HepG2 (cell line): ENCODE results near the gene LCN2. TPM values are rescaled to one million over a fixed set of nuclear protein-coding genes. Genes with fewer than 3 reads are reported as not detected.

Experiments used
- BRD4 ChIP-seq: sonication (generic); formaldehyde crosslinking; IDR thresholded peaks from 2 replicates; pipeline ENCODE4 v1.4.0; 2020; ENCODE audit warnings: missing genetic modification reagents
- DRAP1 ChIP-seq: IDR thresholded peaks from 2 replicates; pipeline ENCODE4 v1.6.1; 2016; ENCODE audit warnings: missing genetic modification reagents, missing compliant biosample characterization
- HNF1B ChIP-seq: sonication (generic); formaldehyde crosslinking; IDR thresholded peaks from 2 replicates; pipeline ENCODE4 v1.5.1; 2020; ENCODE audit warnings: mild to moderate bottlenecking, moderate library complexity, missing genetic modification reagents
- HNRNPUL1 ChIP-seq: fragments of 200-400 bp; formaldehyde crosslinking; IDR thresholded peaks from 2 replicates; pipeline ENCODE4 v1.6.1; 2017; ENCODE audit warnings: low read depth, mild to moderate bottlenecking, low read length, moderate library complexity
- KIAA2018 ChIP-seq: sonication (generic); formaldehyde crosslinking; IDR thresholded peaks from 2 replicates; pipeline ENCODE4 v1.5.0; 2020; ENCODE audit warnings: mild to moderate bottlenecking, missing genetic modification reagents, borderline replicate concordance
- KLF16 ChIP-seq, 2 experiments: sonication (generic) in 1 of 2; formaldehyde crosslinking in 1 of 2; IDR thresholded peaks; 2 replicates each; pipeline versions ENCODE4 v1.6.1 to v1.8.0; 2016 to 2023; ENCODE audit warnings: missing genetic modification reagents in 2 of 2, missing compliant biosample characterization in 1 of 2
- MXD1 ChIP-seq: sonication (generic); formaldehyde crosslinking; IDR thresholded peaks from 2 replicates; pipeline ENCODE4 v1.4.0; 2020; ENCODE audit warnings: mild to moderate bottlenecking, missing genetic modification reagents
- NR2C2 ChIP-seq: sonication (generic); formaldehyde crosslinking; IDR thresholded peaks from 2 replicates; pipeline ENCODE4 v1.4.0; 2020; ENCODE audit warnings: missing genetic modification reagents, mild to moderate bottlenecking, moderate library complexity, borderline replicate concordance
- POLR2A ChIP-seq, 2 experiments: IDR thresholded peaks; 2 replicates each; pipeline ENCODE4 v1.6.1; 2011; ENCODE audit warnings: low read depth in 2 of 2, low read length in 2 of 2, mild to moderate bottlenecking in 1 of 2, moderate library complexity in 1 of 2; ENCODE audit not compliant: insufficient read depth in 1 of 2
- TBX3 ChIP-seq: fragments of 450-650 bp; IDR thresholded peaks from 2 replicates; pipeline ENCODE4 v1.6.1; 2017; ENCODE audit warnings: antibody characterized with exemption, mild to moderate bottlenecking, inconsistent platforms, borderline replicate concordance
- THAP7 ChIP-seq: sonication (generic); formaldehyde crosslinking; IDR thresholded peaks from 2 replicates; pipeline ENCODE4 v1.8.1; 2023; ENCODE audit warnings: mild to moderate bottlenecking, missing genetic modification reagents
- TP53 ChIP-seq: sonication (generic); formaldehyde crosslinking; conservative IDR thresholded peaks from 2 replicates; pipeline ENCODE4 v1.4.0; 2020; ENCODE audit warnings: missing genetic modification reagents
- ZNF230 ChIP-seq: sonication (generic); formaldehyde crosslinking; IDR thresholded peaks from 2 replicates; pipeline ENCODE4 v1.4.0; 2020; ENCODE audit warnings: mild to moderate bottlenecking, missing genetic modification reagents
- ZNF563 ChIP-seq: sonication (generic); formaldehyde crosslinking; IDR thresholded peaks from 2 replicates; pipeline ENCODE4 v1.8.0; 2022; ENCODE audit warnings: mild to moderate bottlenecking, moderate library complexity, missing genetic modification reagents
- ZNF678 ChIP-seq: sonication (generic); formaldehyde crosslinking; IDR thresholded peaks from 2 replicates; pipeline ENCODE4 v1.4.0; 2020; ENCODE audit warnings: mild to moderate bottlenecking, missing genetic modification reagents
- ZNF782 ChIP-seq: sonication (generic); formaldehyde crosslinking; IDR thresholded peaks from 2 replicates; pipeline ENCODE4 v1.4.0; 2020; ENCODE audit warnings: missing genetic modification reagents, mild to moderate bottlenecking, borderline replicate concordance
- ZNF879 ChIP-seq: sonication (generic); formaldehyde crosslinking; IDR thresholded peaks from 2 replicates; pipeline ENCODE4 v1.8.1; 2023; ENCODE audit warnings: missing genetic modification reagents
- polyA plus RNA-seq, 8 experiments: library from polyadenylated mRNA; depleted of rRNA in 3 of 8; stranded (reverse) in 7 of 8; unstranded in 1 of 8; fragments of >200 nt; fragmentation: Illumina TruSeq in 4 of 8; extraction: Trizol in 4 of 8; gene quantifications; 2 replicates each; pipeline versions ENCODE4 v1.2.1 to v1.2.3, GENCODE V29; 2011 to 2016; ENCODE audit warnings: low read depth in 4 of 8, missing spikeins in 1 of 8, mixed read lengths in 1 of 8; ENCODE audit not compliant: insufficient read depth in 1 of 8
- total RNA-seq, 5 experiments: library from RNA; depleted of rRNA; stranded (reverse); fragments of >200 nt; fragmentation: Illumina TruSeq; extraction: Trizol; gene quantifications; 2 replicates each; pipeline ENCODE4 v1.2.3, GENCODE V29; 2016; ENCODE audit warnings: low read depth in 1 of 5

LCN2 gene
- total and polyA plus RNA-seq, 2 of the 13 experiments (the other 11 are each of a cell fraction or from before 2014, with no cell fraction given), result 0.38 to 1.4 TPM

GRCh38 chr9:128115187-128116103, 33.8 kb upstream of the LCN2 start (continued):
- peak; percentile 47; the same call in 1 of the 2 replicates for TF ChIP-seq ZNF563 (CRISPR knock-in tag)
- TF ChIP-seq TBX3, result peak; percentile 89
- TF ChIP-seq ZNF678, result peak; percentile 74; the same call in 1 of the 2 replicates
- TF ChIP-seq HNF1B (CRISPR knock-in tag), result peak; percentile 96
- TF ChIP-seq TP53 (CRISPR knock-in tag), result no peak
- 0 out of 2 replicates have a peak, but pooled peaks have one; percentile 20 for TF ChIP-seq ZNF879 (CRISPR knock-in tag)
- TF ChIP-seq MXD1, result peak; percentile 76; the same call in 1 of the 2 replicates
- TF ChIP-seq BRD4, result peak; percentile 89
- 0 out of 2 replicates have a peak, but pooled peaks have one; percentile 53 for TF ChIP-seq THAP7 (CRISPR knock-in tag)
- TF ChIP-seq POLR2A (IDR thresholded peaks at IDR 0.05; ENCODE audit: insufficient read depth in 1 of 2, low read depth in 2 of 2, low read length in 2 of 2), result peak in 1 of 2 experiments; percentile 43; a peak in 1 of 4 replicates
- TF ChIP-seq DRAP1 (CRISPR knock-in tag), result peak; percentile 79
- TF ChIP-seq KLF16 (CRISPR knock-in tag; IDR thresholded peaks at IDR 0.05), result peak in 1 of 2 experiments; percentile 93; a peak in 2 of 4 replicates
- no peak for TF ChIP-seq HNRNPUL1
- peak; percentile 81; the same call in 1 of the 2 replicates for TF ChIP-seq ZNF230 (CRISPR knock-in tag)
- TF ChIP-seq KIAA2018 (CRISPR knock-in tag), result no peak
- peak; percentile 73 for TF ChIP-seq NR2C2 (CRISPR knock-in tag)
- peak; percentile 51; the same call in 1 of the 2 replicates for TF ChIP-seq ZNF782 (CRISPR knock-in tag)
